NCI-H748 (cell line): ENCODE results near the gene SCRN3.
"Not testable (repeated sequence)": the region's sequence is repeated elsewhere in the genome, so short reads cannot be mapped to it uniquely, and the experiment has no call there.

Experiments
- DNase-seq: peaks from one replicate; lab custom pipeline; 2025; ENCODE audit not compliant: unreplicated experiment; lab: John Stamatoyannopoulos, UW

SCRN3 gene

GRCh38 chr2:174403628-174404027 is 8.1 kb downstream of the SCRN3 start:
- no peak for DNase-seq

GRCh38 chr2:174410039-174410438 is 14.5 kb downstream of the SCRN3 start:
- DNase-seq, result not testable (repeated sequence)

GRCh38 chr2:174412256-174412655 is 16.7 kb downstream of the SCRN3 start:
- no peak for DNase-seq

GRCh38 chr2:174428214-174428613 is 32.7 kb downstream of the SCRN3 start:
- no peak for DNase-seq

GRCh38 chr2:174430066-174430465 is 34.5 kb downstream of the SCRN3 start:
- no peak for DNase-seq

GRCh38 chr2:174431902-174432301 is 36.4 kb downstream of the SCRN3 start:
- no peak for DNase-seq

GRCh38 chr2:174436351-174436750 is 40.8 kb downstream of the SCRN3 start:
- DNase-seq, result no peak

GRCh38 chr2:174438146-174438886 is 42.8 kb downstream of the SCRN3 start:
- DNase-seq, result no peak

GRCh38 chr2:174439323-174439722 is 43.8 kb downstream of the SCRN3 start:
- no peak for DNase-seq

- DNase-seq, result no peak
These were observed 44.4 kb downstream of the SCRN3 start for GRCh38 chr2:174439950-174440349.

GRCh38 chr2:174442546-174443510 is 47.3 kb downstream of the SCRN3 start:
- DNase-seq, result no peak

- no peak for DNase-seq
These were observed 49.2 kb downstream of the SCRN3 start for GRCh38 chr2:174444761-174445160.

- DNase-seq, result no peak
These were observed 49.7 kb downstream of the SCRN3 start for GRCh38 chr2:174445248-174445647.

- no peak for DNase-seq
These were observed 51.0 kb downstream of the SCRN3 start for GRCh38 chr2:174446531-174446930.

GRCh38 chr2:174449033-174449432 is 53.5 kb downstream of the SCRN3 start:
- DNase-seq, result no peak

- no peak for DNase-seq
These were observed 54.7 kb downstream of the SCRN3 start for GRCh38 chr2:174450021-174450816.

- DNase-seq, result no peak
These were observed 59.0 kb downstream of the SCRN3 start for GRCh38 chr2:174454566-174454965.

- no peak for DNase-seq
These were observed 65.7 kb downstream of the SCRN3 start for GRCh38 chr2:174461221-174461620.

GRCh38 chr2:174465327-174465726 is 69.8 kb downstream of the SCRN3 start:
- peak; percentile 32 for DNase-seq

- no peak for DNase-seq
These were observed 78.3 kb downstream of the SCRN3 start for GRCh38 chr2:174473796-174474195.

GRCh38 chr2:174477759-174478158 is 82.2 kb downstream of the SCRN3 start:
- DNase-seq, result peak; percentile 92
